ENCODE results near the gene FRMD8.

DNA sequence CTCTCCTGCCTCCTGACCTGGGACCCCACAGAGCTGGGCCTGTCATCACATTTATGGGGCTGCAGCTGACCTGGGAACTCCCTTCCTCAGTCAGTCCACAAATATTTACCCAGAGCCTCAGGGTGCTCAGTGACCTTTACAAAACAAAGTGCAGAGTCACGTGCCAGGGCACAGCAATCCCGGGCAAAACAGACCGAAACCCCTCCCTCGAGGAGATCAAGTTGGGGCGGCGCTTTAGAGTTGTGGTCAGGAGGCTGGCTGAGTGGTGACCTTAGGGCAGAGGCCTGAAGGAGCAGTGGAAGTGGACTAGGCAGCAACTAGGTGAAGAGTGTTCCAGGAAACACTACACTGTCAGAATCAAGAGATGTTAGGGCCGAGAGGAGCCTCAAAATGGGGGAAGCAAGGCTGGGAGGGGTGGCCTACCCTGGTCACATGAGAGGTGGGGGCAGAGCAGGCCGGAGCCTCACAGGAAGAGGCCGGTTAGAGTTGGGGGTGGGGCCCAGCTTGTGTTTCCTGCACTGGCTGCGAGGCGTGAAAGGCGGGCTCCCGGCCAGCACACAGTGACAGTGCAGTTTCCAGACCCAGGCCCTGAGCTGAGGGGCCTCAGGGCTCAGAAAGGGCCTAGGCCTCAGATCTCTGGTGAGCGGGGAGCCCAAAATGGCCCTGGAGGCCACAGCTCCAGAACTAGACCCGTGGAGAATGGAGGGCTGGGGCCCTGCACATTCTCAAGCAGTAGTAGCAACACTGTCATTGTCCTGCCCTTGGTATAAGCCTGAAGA, 32.4 kb downstream of the FRMD8 start:
- no peak for TF ChIP-seq CTCF (IDR thresholded peaks at IDR 0.05; ENCODE audit: low read length)
- no peak for TF ChIP-seq EZH2 (IDR thresholded peaks at IDR 0.05; ENCODE audit: borderline replicate concordance, low read length)

Measured in OCI-LY1 (cell line).